ENCODE data around the gene OR2A1.
"Not testable (repeated sequence)": the region's sequence is repeated elsewhere in the genome, so short reads cannot be mapped to it uniquely, and the experiment has no call there.

DNA sequence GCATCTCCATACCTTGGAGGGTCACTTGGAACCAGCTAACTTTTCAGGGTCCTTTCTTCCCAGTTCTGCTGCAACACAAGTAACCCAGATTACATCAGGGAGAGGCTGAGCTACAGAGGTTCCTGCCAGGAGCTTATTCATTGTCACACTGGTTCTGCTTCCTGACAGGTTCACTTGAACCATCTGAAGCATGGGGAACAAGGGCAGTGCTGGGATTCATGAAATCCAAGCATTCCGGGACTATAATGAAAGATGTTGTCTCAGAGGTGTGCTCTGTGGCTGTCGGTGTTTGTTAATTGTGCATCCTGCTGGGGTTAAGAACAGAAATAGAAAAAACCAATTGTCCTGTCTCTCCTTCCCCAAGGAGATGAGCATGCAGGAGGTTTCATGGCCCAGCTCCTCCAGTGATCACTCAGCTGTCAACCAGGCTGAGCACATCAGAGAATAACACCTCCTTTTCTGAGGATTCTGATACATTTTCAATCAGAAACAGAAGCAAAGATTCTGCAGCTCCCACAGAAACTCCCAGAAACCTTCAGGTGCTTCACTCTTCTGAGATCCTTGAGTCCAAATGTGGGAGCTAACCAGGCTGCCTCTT lies at the start of gene OR2A1:
- TF ChIP-seq, protein P1, sequence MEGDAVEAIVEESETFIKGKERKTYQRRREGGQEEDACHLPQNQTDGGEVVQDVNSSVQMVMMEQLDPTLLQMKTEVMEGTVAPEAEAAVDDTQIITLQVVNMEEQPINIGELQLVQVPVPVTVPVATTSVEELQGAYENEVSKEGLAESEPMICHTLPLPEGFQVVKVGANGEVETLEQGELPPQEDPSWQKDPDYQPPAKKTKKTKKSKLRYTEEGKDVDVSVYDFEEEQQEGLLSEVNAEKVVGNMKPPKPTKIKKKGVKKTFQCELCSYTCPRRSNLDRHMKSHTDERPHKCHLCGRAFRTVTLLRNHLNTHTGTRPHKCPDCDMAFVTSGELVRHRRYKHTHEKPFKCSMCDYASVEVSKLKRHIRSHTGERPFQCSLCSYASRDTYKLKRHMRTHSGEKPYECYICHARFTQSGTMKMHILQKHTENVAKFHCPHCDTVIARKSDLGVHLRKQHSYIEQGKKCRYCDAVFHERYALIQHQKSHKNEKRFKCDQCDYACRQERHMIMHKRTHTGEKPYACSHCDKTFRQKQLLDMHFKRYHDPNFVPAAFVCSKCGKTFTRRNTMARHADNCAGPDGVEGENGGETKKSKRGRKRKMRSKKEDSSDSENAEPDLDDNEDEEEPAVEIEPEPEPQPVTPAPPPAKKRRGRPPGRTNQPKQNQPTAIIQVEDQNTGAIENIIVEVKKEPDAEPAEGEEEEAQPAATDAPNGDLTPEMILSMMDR (IDR thresholded peaks at IDR 0.05; ENCODE audit: borderline replicate concordance, extremely low read depth, low read length, poor library complexity, severe bottlenecking): not testable (repeated sequence)
- TF ChIP-seq EZH2 (IDR thresholded peaks at IDR 0.05; ENCODE audit: borderline replicate concordance, low read depth, low read length, severe bottlenecking): not testable (repeated sequence)

Data from DND-41 (cell line).